Stimulated activated CD8-positive, alpha-beta memory T cell treated with anti-CD3 and anti-CD28 coated beads, Interleukin-15, amount 100 ng/mL, for 24 hours (primary cell): Measurements from ENCODE around the gene C17orf113.
A peak's percentile ranks its signal among the peaks of the same experiment; 100 is the strongest.
"Not testable (repeated sequence)": the region's sequence is repeated elsewhere in the genome, so short reads cannot be mapped to it uniquely, and the experiment has no call there.

Source experiments
- DNase-seq: peaks from one replicate; pipeline ENCODE4 v3.0.0-alpha.2; 2020; ENCODE audit warnings: low read depth

The C17orf113 gene

GRCh38 chr17:42041619-42042018 is 8.8 kb downstream of the C17orf113 start:
- DNase-seq: no peak

- no peak for DNase-seq
Measured at GRCh38 chr17:42040818-42041217, 9.6 kb downstream of the C17orf113 start.

GRCh38 chr17:42039794-42040763 is 10.3 kb downstream of the C17orf113 start:
- no peak for DNase-seq

- DNase-seq: no peak
Measured at GRCh38 chr17:42038221-42038973, 12.0 kb downstream of the C17orf113 start.

- DNase-seq: no peak
Measured at GRCh38 chr17:42034059-42034458, 16.3 kb downstream of the C17orf113 start.

GRCh38 chr17:42031584-42031983 is 18.8 kb downstream of the C17orf113 start:
- no peak for DNase-seq

GRCh38 chr17:42028791-42029127 is 21.6 kb downstream of the C17orf113 start:
- DNase-seq: no peak

- DNase-seq: no peak
Measured at GRCh38 chr17:42027961-42028790, 22.2 kb downstream of the C17orf113 start.

GRCh38 chr17:42027590-42027889 is 22.9 kb downstream of the C17orf113 start:
- no peak for DNase-seq

GRCh38 chr17:42026857-42027589 is 23.4 kb downstream of the C17orf113 start:
- DNase-seq: no peak

- no peak for DNase-seq
Measured at GRCh38 chr17:42025936-42026335, 24.5 kb downstream of the C17orf113 start.

- DNase-seq: no peak
Measured at GRCh38 chr17:42025191-42025579, 25.2 kb downstream of the C17orf113 start.

- DNase-seq: no peak
Measured at GRCh38 chr17:42023524-42024349, 26.7 kb downstream of the C17orf113 start.

- DNase-seq: not testable (repeated sequence)
Measured at GRCh38 chr17:42020845-42021244, 29.6 kb downstream of the C17orf113 start.

GRCh38 chr17:42019509-42020404 is 30.6 kb downstream of the C17orf113 start, which contains the start of gene NKIRAS2:
Gene NKIRAS2, plus strand, starts transcription at chr17:42020090. Its CDS starts 1,488 bp downstream, at chr17:42021578.
- DNase-seq: peak; percentile 85

- no peak for DNase-seq
Measured at GRCh38 chr17:42018988-42019387, 31.4 kb downstream of the C17orf113 start.

- no peak for DNase-seq
Measured at GRCh38 chr17:42018339-42018738, 32.1 kb downstream of the C17orf113 start.

- DNase-seq: no peak
Measured at GRCh38 chr17:42017866-42018200, 32.6 kb downstream of the C17orf113 start.

- peak; percentile 72 for DNase-seq
Measured at GRCh38 chr17:42016941-42017865, 33.2 kb downstream of the C17orf113 start, which contains the start of gene DNAJC7. Gene DNAJC7, minus strand, starts transcription at chr17:42017439. Its CDS starts 23 bp downstream, at chr17:42017416.
